SK-N-SH (cell line): ENCODE results near the gene C13orf42.

Source experiments
- GABPA ChIP-seq: IDR thresholded peaks from 2 replicates; pipeline ENCODE4 v1.4.0; 2012; ENCODE audit warnings: low read depth, mild to moderate bottlenecking
- MXI1 ChIP-seq: IDR thresholded peaks from 2 replicates; pipeline ENCODE4 v1.6.1; 2012; ENCODE audit warnings: mild to moderate bottlenecking, low read depth, low read length, improper control_type of control experiment
- NRF1 ChIP-seq: IDR thresholded peaks from 2 replicates; pipeline ENCODE4 v1.6.1; 2012; ENCODE audit warnings: low read depth, mild to moderate bottlenecking, low read length
- POLR2AphosphoS5 ChIP-seq: IDR thresholded peaks from 2 replicates; pipeline ENCODE4 v1.6.1; 2012; ENCODE audit warnings: low read depth, low read length
- RAD21 ChIP-seq: IDR thresholded peaks from 2 replicates; pipeline ENCODE4 v1.6.1; 2012; ENCODE audit warnings: mild to moderate bottlenecking, low read length
- RFX5 ChIP-seq: IDR thresholded peaks from 2 replicates; pipeline ENCODE4 v1.6.1; 2012; ENCODE audit warnings: mild to moderate bottlenecking, improper control_type of control experiment, low read length
- SMC3 ChIP-seq: IDR thresholded peaks from 2 replicates; pipeline ENCODE4 v1.6.1; 2012; ENCODE audit warnings: low read depth, low read length, improper control_type of control experiment
- YY1 ChIP-seq: IDR thresholded peaks from 2 replicates; pipeline ENCODE4 v1.4.0; 2012; ENCODE audit warnings: low read depth, mild to moderate bottlenecking
- TF ChIP-seq, protein P1 (sequence below): fragments of 200-600 bp; sonication (generic); IDR thresholded peaks from 2 replicates; pipeline ENCODE4 v1.6.1; 2017; ENCODE audit warnings: antibody characterized with exemption, mild to moderate bottlenecking, moderate library complexity
- TF ChIP-seq, protein P2 (sequence below): IDR thresholded peaks from 2 replicates; pipeline ENCODE4 v1.6.1; 2012; ENCODE audit warnings: mild to moderate bottlenecking, low read depth, low read length, moderate library complexity
- TF ChIP-seq, protein P3 (sequence below): IDR thresholded peaks from 2 replicates; pipeline ENCODE4 v1.4.0; 2012; ENCODE audit warnings: low read depth

GRCh38 chr13:51034906-51035305 lies 76.2 kb downstream of the C13orf42 start:
- TF ChIP-seq GABPA (no peak), NRF1 (no peak), YY1 (no peak), RAD21 (no peak), SMC3 (no peak), POLR2AphosphoS5 (no peak), MXI1 (no peak), RFX5 (no peak)
- TF ChIP-seq, protein P1, sequence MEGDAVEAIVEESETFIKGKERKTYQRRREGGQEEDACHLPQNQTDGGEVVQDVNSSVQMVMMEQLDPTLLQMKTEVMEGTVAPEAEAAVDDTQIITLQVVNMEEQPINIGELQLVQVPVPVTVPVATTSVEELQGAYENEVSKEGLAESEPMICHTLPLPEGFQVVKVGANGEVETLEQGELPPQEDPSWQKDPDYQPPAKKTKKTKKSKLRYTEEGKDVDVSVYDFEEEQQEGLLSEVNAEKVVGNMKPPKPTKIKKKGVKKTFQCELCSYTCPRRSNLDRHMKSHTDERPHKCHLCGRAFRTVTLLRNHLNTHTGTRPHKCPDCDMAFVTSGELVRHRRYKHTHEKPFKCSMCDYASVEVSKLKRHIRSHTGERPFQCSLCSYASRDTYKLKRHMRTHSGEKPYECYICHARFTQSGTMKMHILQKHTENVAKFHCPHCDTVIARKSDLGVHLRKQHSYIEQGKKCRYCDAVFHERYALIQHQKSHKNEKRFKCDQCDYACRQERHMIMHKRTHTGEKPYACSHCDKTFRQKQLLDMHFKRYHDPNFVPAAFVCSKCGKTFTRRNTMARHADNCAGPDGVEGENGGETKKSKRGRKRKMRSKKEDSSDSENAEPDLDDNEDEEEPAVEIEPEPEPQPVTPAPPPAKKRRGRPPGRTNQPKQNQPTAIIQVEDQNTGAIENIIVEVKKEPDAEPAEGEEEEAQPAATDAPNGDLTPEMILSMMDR = no peak
- TF ChIP-seq, protein P2, sequence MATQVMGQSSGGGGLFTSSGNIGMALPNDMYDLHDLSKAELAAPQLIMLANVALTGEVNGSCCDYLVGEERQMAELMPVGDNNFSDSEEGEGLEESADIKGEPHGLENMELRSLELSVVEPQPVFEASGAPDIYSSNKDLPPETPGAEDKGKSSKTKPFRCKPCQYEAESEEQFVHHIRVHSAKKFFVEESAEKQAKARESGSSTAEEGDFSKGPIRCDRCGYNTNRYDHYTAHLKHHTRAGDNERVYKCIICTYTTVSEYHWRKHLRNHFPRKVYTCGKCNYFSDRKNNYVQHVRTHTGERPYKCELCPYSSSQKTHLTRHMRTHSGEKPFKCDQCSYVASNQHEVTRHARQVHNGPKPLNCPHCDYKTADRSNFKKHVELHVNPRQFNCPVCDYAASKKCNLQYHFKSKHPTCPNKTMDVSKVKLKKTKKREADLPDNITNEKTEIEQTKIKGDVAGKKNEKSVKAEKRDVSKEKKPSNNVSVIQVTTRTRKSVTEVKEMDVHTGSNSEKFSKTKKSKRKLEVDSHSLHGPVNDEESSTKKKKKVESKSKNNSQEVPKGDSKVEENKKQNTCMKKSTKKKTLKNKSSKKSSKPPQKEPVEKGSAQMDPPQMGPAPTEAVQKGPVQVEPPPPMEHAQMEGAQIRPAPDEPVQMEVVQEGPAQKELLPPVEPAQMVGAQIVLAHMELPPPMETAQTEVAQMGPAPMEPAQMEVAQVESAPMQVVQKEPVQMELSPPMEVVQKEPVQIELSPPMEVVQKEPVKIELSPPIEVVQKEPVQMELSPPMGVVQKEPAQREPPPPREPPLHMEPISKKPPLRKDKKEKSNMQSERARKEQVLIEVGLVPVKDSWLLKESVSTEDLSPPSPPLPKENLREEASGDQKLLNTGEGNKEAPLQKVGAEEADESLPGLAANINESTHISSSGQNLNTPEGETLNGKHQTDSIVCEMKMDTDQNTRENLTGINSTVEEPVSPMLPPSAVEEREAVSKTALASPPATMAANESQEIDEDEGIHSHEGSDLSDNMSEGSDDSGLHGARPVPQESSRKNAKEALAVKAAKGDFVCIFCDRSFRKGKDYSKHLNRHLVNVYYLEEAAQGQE = no peak
- TF ChIP-seq, protein P3, sequence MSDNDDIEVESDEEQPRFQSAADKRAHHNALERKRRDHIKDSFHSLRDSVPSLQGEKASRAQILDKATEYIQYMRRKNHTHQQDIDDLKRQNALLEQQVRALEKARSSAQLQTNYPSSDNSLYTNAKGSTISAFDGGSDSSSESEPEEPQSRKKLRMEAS = no peak
